OCI-LY7 (cell line): ENCODE results near the gene RFX5. TPM values are rescaled to one million over a fixed set of nuclear protein-coding genes. Genes with fewer than 3 reads are reported as not detected.
"Not testable (repeated sequence)": the region's sequence is repeated elsewhere in the genome, so short reads cannot be mapped to it uniquely, and the experiment has no call there.

ENCODE experiments used
- BruUV-seq: library from RNA; stranded (reverse); fragments of 400-500 nt; replicated peaks from 2 replicates; lab custom pipeline; 2021; lab: Mats Ljungman, UMichigan
- CTCF ChIA-PET: fragments of 300-600 bp; sonication (Branson Sonifier 250); formaldehyde crosslinking; loops from one replicate; lab custom pipeline; 2022; ENCODE audit warnings: antibody characterized with exemption; ENCODE audit not compliant: unreplicated experiment; lab: Charles Lee
- POLR2A ChIA-PET: fragments of 300-600 bp; sonication (Branson Sonifier 250); formaldehyde crosslinking; loops from one replicate; lab custom pipeline; 2022; ENCODE audit warnings: antibody characterized with exemption; lab: Charles Lee
- DNase-seq: peaks from one replicate; pipeline ENCODE4 v3.0.0-alpha.2; 2015; ENCODE audit warnings: low spot score
- H2AFZ ChIP-seq: fragments of 200-600 bp; sonication (generic), shearing (Covaris generic); 2 replicates; pipeline ENCODE4 v1.6.1; 2014; ENCODE audit warnings: mild to moderate bottlenecking, antibody characterized with exemption, low read length, moderate library complexity
- H3K27ac ChIP-seq: fragments of 200-600 bp; sonication (generic); 2 replicates; pipeline ENCODE4 v1.5.1; 2014; ENCODE audit warnings: mixed run types, low read depth, mild to moderate bottlenecking, moderate library complexity, low read length, inconsistent platforms; ENCODE audit not compliant: poor library complexity, severe bottlenecking
- H3K36me3 ChIP-seq: fragments of 200-600 bp; sonication (generic); 2 replicates; pipeline ENCODE4 v1.6.1; 2014; ENCODE audit warnings: mild to moderate bottlenecking, antibody characterized with exemption, low read length, moderate library complexity, mixed read lengths; ENCODE audit not compliant: insufficient read depth
- H3K4me1 ChIP-seq: fragments of 200-600 bp; sonication (generic); 2 replicates; pipeline ENCODE4 v1.5.1; 2014; ENCODE audit warnings: mild to moderate bottlenecking, low read length; ENCODE audit not compliant: insufficient read depth, poor library complexity, severe bottlenecking
- H3K4me2 ChIP-seq: fragments of 200-600 bp; sonication (generic); 2 replicates; pipeline ENCODE4 v1.6.1; 2014; ENCODE audit warnings: mild to moderate bottlenecking, low read length
- H3K4me3 ChIP-seq: fragments of 200-600 bp; sonication (generic); 2 replicates; pipeline ENCODE4 v1.5.1; 2014; ENCODE audit warnings: mild to moderate bottlenecking, low read depth, low read length; ENCODE audit not compliant: poor library complexity, severe bottlenecking
- H3K79me2 ChIP-seq: fragments of 200-600 bp; sonication (generic); 2 replicates; pipeline ENCODE4 v1.6.1; 2016; ENCODE audit warnings: low read depth, mild to moderate bottlenecking, low read length, moderate library complexity, mixed read lengths; ENCODE audit not compliant: insufficient read depth
- H3K9me2 ChIP-seq: fragments of 200-600 bp; sonication (generic); 2 replicates; pipeline ENCODE4 v1.6.1; 2016; ENCODE audit warnings: mild to moderate bottlenecking, low read length, mixed read lengths; ENCODE audit not compliant: insufficient read depth
- H3K9me3 ChIP-seq: fragments of 200-600 bp; sonication (generic); 2 replicates; pipeline ENCODE4 v1.6.1; 2014; ENCODE audit warnings: mild to moderate bottlenecking, mixed run types, low read length, mixed read lengths
- H4K20me1 ChIP-seq: fragments of 200-600 bp; sonication (generic); 2 replicates; pipeline ENCODE4 v1.6.1; 2014; ENCODE audit warnings: mild to moderate bottlenecking, antibody characterized with exemption, low read length, moderate library complexity, mixed read lengths; ENCODE audit not compliant: insufficient read depth
- EZH2phosphoT487 ChIP-seq: fragments of 200-600 bp; sonication (generic); IDR thresholded peaks from 2 replicates; pipeline ENCODE4 v1.6.1; 2018; ENCODE audit warnings: low read depth, borderline replicate concordance, mild to moderate bottlenecking, mixed run types, antibody characterized with exemption, low read length, moderate library complexity, mixed read lengths
- intact Hi-C: fragments of 100-400 bp; cut with micrococcal nuclease; formaldehyde crosslinking; loops from one replicate; pipeline ENCODE4 v1.10.0; 2022; ENCODE audit not compliant: unreplicated experiment
- total RNA-seq, 2 experiments: library from RNA; depleted of rRNA in 1 of 2; stranded (reverse); fragments of >200 nt in 1 of 2; shearing (Covaris generic) in 1 of 2; gene quantifications; 2 replicates each; pipeline ENCODE4 v1.2.3, GENCODE V29; 2014 to 2022
- TF ChIP-seq, protein P1 (sequence below): fragments of 200-600 bp; sonication (generic); conservative IDR thresholded peaks from 2 replicates; pipeline ENCODE4 v1.5.1; 2014; ENCODE audit warnings: mild to moderate bottlenecking, antibody characterized with exemption, low read length, moderate library complexity, mixed read lengths

The RFX5 gene
- total RNA-seq, 2 experiments from 2014 or later: 99.7 to 115 TPM

DNA sequence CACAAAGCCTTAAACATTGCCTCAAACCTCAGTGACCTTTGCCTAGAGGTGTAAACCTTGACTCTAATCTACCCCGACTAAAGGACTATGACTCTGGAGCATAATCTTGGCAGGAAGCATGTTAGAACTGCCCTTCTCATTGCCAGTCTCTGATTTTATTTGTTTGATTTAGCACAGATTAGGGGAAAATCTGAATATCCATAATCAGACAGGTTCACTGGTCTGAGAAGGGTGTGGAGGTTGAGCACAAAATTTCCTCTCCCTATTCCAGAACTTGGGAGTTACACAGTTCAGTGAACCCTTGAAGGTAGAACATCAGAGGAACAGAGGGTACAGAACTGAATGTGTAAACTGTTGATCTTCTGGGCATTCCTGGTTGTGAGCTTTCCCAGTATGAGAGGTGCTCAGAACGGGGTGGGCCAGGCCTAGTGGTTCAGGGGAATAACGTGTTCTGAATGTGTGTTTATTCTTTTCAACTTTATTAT lies 44.1 kb upstream of the RFX5 start:
- no peak for DNase-seq
- CTCF ChIA-PET: no interaction called here
- no peak overlapping the region for H3K27ac ChIP-seq
- no peaks in the 10 kb centered on the region for H4K20me1 ChIP-seq
- H3K4me3 ChIP-seq: no peak overlapping the region
- no peak overlapping the region for H3K4me2 ChIP-seq
- H3K9me2 ChIP-seq: no peaks in the 10 kb centered on the region
- H3K36me3 ChIP-seq: no peaks in the 10 kb centered on the region
- H3K9me3 ChIP-seq: peaks cover 7% of the 10 kb centered on the region; the same call in 1 of the 2 replicates
- intact Hi-C loops: no loop called here
- H2AFZ ChIP-seq: no peak overlapping the region
- no TSS peak for BruUV-seq
- TF ChIP-seq, protein P1, sequence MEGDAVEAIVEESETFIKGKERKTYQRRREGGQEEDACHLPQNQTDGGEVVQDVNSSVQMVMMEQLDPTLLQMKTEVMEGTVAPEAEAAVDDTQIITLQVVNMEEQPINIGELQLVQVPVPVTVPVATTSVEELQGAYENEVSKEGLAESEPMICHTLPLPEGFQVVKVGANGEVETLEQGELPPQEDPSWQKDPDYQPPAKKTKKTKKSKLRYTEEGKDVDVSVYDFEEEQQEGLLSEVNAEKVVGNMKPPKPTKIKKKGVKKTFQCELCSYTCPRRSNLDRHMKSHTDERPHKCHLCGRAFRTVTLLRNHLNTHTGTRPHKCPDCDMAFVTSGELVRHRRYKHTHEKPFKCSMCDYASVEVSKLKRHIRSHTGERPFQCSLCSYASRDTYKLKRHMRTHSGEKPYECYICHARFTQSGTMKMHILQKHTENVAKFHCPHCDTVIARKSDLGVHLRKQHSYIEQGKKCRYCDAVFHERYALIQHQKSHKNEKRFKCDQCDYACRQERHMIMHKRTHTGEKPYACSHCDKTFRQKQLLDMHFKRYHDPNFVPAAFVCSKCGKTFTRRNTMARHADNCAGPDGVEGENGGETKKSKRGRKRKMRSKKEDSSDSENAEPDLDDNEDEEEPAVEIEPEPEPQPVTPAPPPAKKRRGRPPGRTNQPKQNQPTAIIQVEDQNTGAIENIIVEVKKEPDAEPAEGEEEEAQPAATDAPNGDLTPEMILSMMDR: no peak
- no peak for TF ChIP-seq EZH2phosphoT487
- POLR2A ChIA-PET: interaction anchor here (1.1 kb wide), 1 partner anchor 19 kb away, joined by 11 read pairs; no protein-coding TSS in a partner anchor
- no peaks in the 10 kb centered on the region for H3K79me2 ChIP-seq
- no peaks in the 10 kb centered on the region for H3K4me1 ChIP-seq

DNA sequence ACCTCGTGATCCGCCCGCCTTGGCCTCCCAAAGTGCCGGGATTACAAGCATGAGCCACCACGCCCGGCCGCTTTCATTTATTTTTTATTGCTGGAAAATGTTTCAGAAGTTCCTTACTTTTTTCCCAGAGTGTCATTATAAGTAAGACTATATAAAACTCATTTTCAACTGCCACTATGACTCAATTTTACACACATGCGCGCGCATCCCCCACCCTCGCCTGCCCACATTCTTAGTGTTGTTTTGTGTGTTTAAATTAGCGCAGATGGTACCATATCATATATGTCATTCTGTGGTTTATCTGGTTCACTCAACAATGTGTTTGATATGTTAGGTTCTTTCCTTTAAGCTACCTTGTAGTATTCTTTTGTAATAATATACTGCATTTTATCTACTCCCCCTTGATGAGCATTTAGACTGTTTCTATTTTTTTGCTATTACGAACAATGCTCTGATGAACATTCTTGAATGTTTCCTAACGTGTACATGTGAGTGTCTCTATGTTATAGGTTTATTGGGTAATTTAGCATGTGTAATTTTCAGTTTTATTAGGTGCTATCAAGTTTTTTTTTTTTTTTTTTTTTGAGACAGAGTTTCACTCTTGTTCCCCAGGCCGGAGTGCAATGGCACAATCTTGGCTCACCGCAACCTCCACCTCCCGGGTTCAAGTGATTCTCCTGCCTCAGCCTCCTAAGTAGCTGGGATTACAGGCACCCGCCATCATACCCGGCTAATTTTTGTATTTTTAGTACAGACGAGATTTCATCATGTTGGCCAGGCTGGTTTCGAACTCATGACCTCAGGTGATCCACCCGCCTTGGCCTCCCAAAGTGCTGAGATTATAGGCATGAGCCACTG lies 43.4 kb upstream of the RFX5 start:
- H3K27ac ChIP-seq, H3K9me2 ChIP-seq, H3K4me3 ChIP-seq, H3K36me3 ChIP-seq, H4K20me1 ChIP-seq, H2AFZ ChIP-seq, H3K4me2 ChIP-seq, intact Hi-C loops, H3K9me3 ChIP-seq, BruUV-seq, H3K79me2 ChIP-seq, DNase-seq, H3K4me1 ChIP-seq, CTCF ChIA-PET: not testable (repeated sequence)
- POLR2A ChIA-PET: interaction anchor here (0.6 to 1.1 kb wide), 2 partner anchors 18 to 19 kb away, joined by 4 to 11 read pairs; no protein-coding TSS in a partner anchor

DNA sequence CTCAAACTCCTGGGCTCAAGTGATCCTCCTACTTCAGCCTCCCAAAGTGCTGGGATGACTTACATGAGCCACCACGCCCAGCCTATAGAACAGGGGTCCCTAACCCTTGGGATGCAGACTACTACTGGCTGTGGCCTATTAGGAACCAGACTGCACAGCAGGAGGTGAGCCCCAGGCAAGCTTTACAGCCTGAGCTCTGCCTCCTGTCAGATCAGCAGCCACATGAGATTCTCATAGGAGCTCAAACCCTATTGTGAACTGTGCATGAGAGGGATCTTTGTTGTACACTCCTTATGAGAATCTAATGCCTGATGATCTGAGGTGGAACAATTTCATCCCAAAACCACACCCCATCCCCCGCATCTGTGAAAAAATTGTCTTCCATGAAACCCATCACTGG lies 39.0 kb upstream of the RFX5 start:
- DNase-seq: no peak
- POLR2A ChIA-PET: interaction anchor here (0.6 kb wide), 2 partner anchors 100 to 444 kb away, joined by 3 to 5 read pairs; no protein-coding TSS in a partner anchor
- CTCF ChIA-PET: no interaction called here

More for the DNA sequence above, 39.0 kb upstream of the RFX5 start:
- Histone ChIP-seq H3K79me2 (no peaks in the 10 kb centered on the region), H3K4me2 (no peak overlapping the region), H3K4me1 (no peaks in the 10 kb centered on the region), H3K9me2 (no peaks in the 10 kb centered on the region), H3K9me3 (no peaks in the 10 kb centered on the region), H3K4me3 (no peak overlapping the region), H3K27ac (no peak overlapping the region), H4K20me1 (no peaks in the 10 kb centered on the region), H3K36me3 (no peaks in the 10 kb centered on the region), H2AFZ (no peak overlapping the region)
- intact Hi-C loops: no loop called here
- no peak for TF ChIP-seq EZH2phosphoT487
- TF ChIP-seq, protein P1: no peak
- BruUV-seq: no TSS peak
